GM12873 (cell line): Measurements from ENCODE around the gene ENTPD2.

Experiments used
- TF ChIP-seq, protein P1 (sequence below): IDR thresholded peaks from 2 replicates; pipeline ENCODE4 v1.5.1; 2012; ENCODE audit warnings: low read depth, mild to moderate bottlenecking, moderate library complexity, low read length, control low read depth; ENCODE audit not compliant: insufficient read depth; ENCODE audit errors: missing control alignments

Gene ENTPD2

DNA sequence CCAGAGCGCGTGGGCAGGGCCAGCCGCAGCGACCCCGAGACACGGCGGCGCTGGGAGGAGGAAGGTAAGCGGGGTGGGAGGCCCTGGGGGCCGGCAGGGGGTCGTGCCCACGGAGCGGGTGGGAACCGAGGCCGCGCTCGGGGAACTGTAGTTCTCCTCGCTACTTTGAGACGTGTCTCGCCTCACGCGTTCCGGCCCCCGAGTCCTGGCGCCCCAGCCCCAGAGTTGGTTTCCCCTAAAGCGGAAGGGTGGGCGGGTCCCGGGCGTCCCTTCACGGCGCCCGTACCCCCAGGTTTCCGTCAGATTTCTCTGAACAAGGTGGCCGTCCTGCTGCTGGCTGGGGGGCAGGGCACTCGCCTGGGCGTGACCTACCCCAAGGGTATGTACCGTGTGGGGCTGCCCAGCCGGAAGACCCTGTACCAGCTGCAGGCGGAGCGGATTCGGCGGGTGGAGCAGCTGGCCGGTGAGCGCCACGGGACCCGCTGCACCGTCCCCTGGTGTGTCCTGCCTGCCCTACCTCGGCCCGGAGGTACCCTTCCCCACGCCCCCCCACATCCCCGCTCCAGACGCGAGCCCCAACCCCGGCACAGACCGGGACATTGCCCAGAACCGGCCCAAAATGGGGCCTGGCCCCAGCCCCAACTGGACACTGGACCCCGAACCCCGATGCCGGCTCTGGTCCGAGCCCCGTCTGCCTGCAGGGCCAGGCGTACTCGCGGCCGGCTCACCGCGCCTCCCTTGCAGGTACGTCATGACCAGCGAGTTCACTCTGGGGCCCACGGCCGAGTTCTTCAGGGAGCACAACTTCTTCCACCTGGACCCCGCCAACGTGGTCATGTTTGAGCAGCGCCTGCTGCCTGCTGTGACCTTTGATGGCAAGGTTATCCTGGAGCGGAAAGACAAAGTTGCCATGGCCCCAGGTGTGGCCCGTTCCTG, 24.2 kb upstream of the ENTPD2 start:
- TF ChIP-seq, protein P1, sequence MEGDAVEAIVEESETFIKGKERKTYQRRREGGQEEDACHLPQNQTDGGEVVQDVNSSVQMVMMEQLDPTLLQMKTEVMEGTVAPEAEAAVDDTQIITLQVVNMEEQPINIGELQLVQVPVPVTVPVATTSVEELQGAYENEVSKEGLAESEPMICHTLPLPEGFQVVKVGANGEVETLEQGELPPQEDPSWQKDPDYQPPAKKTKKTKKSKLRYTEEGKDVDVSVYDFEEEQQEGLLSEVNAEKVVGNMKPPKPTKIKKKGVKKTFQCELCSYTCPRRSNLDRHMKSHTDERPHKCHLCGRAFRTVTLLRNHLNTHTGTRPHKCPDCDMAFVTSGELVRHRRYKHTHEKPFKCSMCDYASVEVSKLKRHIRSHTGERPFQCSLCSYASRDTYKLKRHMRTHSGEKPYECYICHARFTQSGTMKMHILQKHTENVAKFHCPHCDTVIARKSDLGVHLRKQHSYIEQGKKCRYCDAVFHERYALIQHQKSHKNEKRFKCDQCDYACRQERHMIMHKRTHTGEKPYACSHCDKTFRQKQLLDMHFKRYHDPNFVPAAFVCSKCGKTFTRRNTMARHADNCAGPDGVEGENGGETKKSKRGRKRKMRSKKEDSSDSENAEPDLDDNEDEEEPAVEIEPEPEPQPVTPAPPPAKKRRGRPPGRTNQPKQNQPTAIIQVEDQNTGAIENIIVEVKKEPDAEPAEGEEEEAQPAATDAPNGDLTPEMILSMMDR = no peak

DNA sequence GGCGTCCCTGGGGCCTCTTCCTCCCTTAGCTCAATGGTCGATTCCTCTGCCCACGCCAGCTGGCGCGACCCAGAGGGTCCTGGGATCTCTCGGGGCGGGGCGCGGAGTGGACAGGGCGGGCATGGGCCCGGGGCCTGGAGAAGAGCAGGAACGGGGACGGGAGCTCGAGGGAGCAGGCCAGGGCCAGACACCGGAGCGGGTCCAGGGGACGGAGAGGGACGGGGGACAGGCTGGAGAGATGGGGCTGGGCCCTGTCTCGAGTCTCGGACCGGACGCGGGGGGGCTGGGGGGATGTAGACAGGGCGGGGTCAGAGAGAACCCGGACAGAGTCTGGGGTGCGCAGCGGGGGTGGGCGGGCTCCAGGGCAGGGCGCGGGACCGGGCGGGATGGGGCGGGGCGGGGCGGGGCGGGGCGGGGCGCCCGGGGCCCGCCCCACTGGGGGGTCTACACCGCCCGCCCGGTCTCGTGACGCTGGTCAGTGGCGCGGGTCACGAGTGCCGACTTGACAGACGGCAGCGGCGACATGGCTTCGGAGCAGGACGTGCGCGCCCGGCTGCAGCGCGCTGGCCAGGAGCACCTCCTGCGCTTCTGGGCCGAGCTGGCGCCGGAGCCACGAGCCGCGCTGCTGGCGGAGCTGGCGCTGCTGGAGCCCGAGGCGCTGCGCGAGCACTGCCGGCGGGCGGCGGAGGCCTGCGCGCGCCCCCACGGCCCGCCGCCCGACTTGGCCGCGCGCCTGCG, 23.3 kb upstream of the ENTPD2 start, which contains the start of gene UAP1L1:
Gene UAP1L1, plus strand, starts transcription at position 508 of the 738 bp plus-strand sequence. Its CDS starts 16 bp downstream, at position 524.
- TF ChIP-seq, protein P1 = no peak

DNA sequence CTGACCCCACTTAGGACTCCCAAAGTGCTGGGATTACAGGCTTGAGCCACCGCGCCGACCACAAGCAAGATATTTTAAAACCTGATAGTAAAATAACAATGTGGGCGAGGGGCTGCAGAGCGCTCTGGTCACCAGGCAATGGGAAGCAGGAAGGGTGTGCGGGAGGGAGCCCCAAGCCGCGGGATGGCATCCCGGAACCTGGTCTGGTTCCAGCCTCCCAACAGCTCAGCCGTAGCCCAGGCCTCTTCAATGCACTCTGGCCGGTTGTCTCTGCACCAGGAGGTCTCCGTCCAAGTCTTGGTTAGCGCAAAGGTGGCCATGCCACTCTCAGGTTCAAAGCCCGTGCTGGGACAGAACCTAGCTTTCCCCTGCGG, 22.8 kb upstream of the ENTPD2 start:
- TF ChIP-seq, protein P1 = no peak

DNA sequence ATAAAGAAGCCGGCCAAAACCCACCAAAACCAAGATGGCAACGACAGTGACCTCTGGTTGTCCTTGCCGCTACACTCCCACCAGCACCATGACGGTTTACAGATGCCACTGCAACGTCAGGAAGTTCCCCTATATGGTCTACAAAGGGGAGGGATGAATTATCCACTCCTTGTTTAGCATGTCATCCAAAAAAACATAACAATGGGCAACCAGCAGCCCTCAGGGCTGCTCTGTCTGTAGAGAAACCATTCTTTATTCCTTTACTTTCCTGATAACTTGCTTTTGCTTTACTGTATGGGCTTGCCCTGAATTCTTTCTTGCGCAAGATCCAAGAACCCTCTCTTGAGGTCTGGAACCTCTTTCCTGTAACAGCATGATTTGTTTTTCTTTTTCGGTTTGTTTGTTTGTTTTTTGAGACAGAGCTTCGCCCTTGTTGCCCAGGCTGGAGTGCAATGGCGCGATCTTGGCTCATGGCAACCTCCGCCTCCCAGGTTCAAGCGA, 21.5 kb upstream of the ENTPD2 start:
- TF ChIP-seq, protein P1 = no peak

DNA sequence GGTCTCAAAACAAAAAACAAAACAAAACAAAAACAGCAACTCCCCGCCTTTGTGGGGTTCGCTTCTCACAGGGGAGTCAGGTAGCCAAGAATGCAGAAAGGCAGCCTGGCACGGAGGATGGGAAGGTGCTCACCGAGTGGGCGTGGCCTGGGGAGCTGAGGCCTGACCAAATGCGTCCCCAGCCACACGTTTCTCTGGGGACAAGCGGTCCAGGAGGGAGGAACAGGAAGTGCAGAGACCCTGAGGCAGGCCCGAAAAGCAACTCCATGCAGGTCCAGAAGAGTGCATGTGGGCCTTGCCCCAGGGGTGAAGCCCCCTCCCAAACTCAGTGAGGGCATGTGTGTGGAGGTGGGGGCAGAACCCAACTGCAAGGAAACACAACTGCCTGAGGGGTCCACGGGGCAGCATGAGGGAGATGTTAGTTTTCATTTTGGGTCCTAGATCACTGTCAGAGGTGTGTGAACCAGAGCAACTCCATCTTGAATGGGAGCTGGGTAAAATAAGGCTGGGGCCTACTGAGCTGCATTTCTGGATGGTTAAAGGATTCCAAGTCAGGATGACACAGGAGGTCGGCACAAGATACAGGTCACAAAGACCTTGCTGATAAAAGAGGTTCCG, 20.9 kb upstream of the ENTPD2 start:
- TF ChIP-seq, protein P1 = no peak

DNA sequence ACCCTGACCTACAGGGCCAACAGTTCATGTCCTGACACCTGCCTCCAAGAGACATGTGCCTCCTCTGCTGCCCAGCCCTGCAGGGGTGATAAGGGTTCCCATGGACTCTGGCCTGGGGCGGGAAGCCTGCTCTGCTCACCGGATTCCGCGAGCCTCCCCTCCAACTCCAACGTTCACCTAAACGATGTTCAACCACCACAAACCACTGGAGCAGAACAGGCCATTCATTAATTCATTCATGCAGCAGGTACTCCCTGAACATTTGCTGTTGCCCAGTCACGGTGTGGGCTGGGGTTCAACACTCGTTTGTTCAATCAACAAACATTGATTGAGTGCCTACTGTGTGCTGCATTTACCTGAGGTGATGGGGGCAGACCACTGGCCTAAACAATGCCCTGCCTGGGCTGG, 20.1 kb upstream of the ENTPD2 start:
- TF ChIP-seq, protein P1 = no peak
